SK-N-MC (cell line): ENCODE results near the gene FAM53C.

Source experiments
- EZH2 ChIP-seq: fragments of 200-600 bp; sonication (generic); IDR thresholded peaks from one replicate; pipeline ENCODE4 v1.6.1; 2017; ENCODE audit warnings: antibody characterized with exemption
- FOXP2 ChIP-seq: optimal IDR thresholded peaks from 2 replicates; pipeline ENCODE3; 2011; ENCODE audit warnings: mild to moderate bottlenecking, moderate library complexity; ENCODE audit not compliant: insufficient read depth; ENCODE audit errors: extremely low read length, control extremely low read depth
- POLR2AphosphoS5 ChIP-seq: IDR thresholded peaks from 2 replicates; pipeline ENCODE4 v1.6.1; 2012; ENCODE audit warnings: mild to moderate bottlenecking, low read depth, low read length, borderline replicate concordance

GRCh38 chr5:138364576-138364975 is 26.5 kb downstream of the FAM53C start:
- TF ChIP-seq POLR2AphosphoS5 (no peak), EZH2 (no peak), FOXP2 (no peak)
